BLaER1 (cell line): Measurements from ENCODE around the gene NAV2.

ENCODE experiments used
- H3K27ac ChIP-seq: shearing (Covaris generic); formaldehyde crosslinking; 2 replicates; pipeline ENCODE4 v1.8.1; 2022
- H3K27me3 ChIP-seq: shearing (Covaris generic); formaldehyde crosslinking; 2 replicates; pipeline ENCODE4 v1.8.1; 2022
- H3K36me3 ChIP-seq: shearing (Covaris generic); formaldehyde crosslinking; 2 replicates; pipeline ENCODE4 v1.8.1; 2022
- H3K4me1 ChIP-seq: shearing (Covaris generic); formaldehyde crosslinking; 2 replicates; pipeline ENCODE4 v1.8.1; 2022
- H3K4me2 ChIP-seq: shearing (Covaris generic); formaldehyde crosslinking; 2 replicates; pipeline ENCODE4 v1.8.1; 2022
- H3K4me3 ChIP-seq: shearing (Covaris generic); formaldehyde crosslinking; 2 replicates; pipeline ENCODE4 v1.8.1; 2022
- H3K9ac ChIP-seq: shearing (Covaris generic); formaldehyde crosslinking; 2 replicates; pipeline ENCODE4 v1.8.1; 2022
- H3K9me3 ChIP-seq: shearing (Covaris generic); formaldehyde crosslinking; 2 replicates; pipeline ENCODE4 v1.8.1; 2022
- H4K20me1 ChIP-seq: shearing (Covaris generic); formaldehyde crosslinking; 2 replicates; pipeline ENCODE4 v1.8.1; 2022
- Cebpa-rat ChIP-seq: shearing (Covaris generic); IDR thresholded peaks from 2 replicates; pipeline ENCODE4 v1.8.1; 2022

NAV2 gene

GRCh38 chr11:20156876-20157613, 444.4 kb downstream of the NAV2 start:
- peak overlapping the region; percentile 59 for H3K4me2 ChIP-seq
- H3K27me3 ChIP-seq = peaks cover 69% of the 10 kb centered on the region
- peaks cover 37% of the 10 kb centered on the region for H3K9me3 ChIP-seq
- peak overlapping the region; percentile 43; the same call in 1 of the 2 replicates for H3K4me3 ChIP-seq
- H3K27ac ChIP-seq = no peak overlapping the region
- no peak overlapping the region for H3K9ac ChIP-seq
- H3K4me1 ChIP-seq = peaks cover 7% of the 10 kb centered on the region; the same call in 1 of the 2 replicates
- H3K36me3 ChIP-seq = no peaks in the 10 kb centered on the region
- H4K20me1 ChIP-seq = peaks cover 13% of the 10 kb centered on the region; the same call in 1 of the 2 replicates
- no peak for TF ChIP-seq Cebpa-rat

- H3K4me2 ChIP-seq = peak overlapping the region; percentile 59; the same call in 1 of the 2 replicates
- peaks cover 76% of the 10 kb centered on the region for H3K27me3 ChIP-seq
- H3K36me3 ChIP-seq = no peaks in the 10 kb centered on the region
- H3K9me3 ChIP-seq = peaks cover 37% of the 10 kb centered on the region
- H3K9ac ChIP-seq = no peak overlapping the region
- TF ChIP-seq Cebpa-rat = no peak
- no peak overlapping the region for H3K27ac ChIP-seq
- H3K4me1 ChIP-seq = peaks cover 7% of the 10 kb centered on the region; the same call in 1 of the 2 replicates
- H4K20me1 ChIP-seq = peaks cover 14% of the 10 kb centered on the region; the same call in 1 of the 2 replicates
- no peak overlapping the region for H3K4me3 ChIP-seq
Measured at GRCh38 chr11:20157728-20158127, 445.1 kb downstream of the NAV2 start.

GRCh38 chr11:20158597-20159257, 446.1 kb downstream of the NAV2 start:
- Histone ChIP-seq H3K9ac (no peak overlapping the region), H3K27me3 (peaks cover 86% of the 10 kb centered on the region), H3K9me3 (peaks cover 37% of the 10 kb centered on the region), H3K4me2 (no peak overlapping the region), H3K36me3 (no peaks in the 10 kb centered on the region), H4K20me1 (peaks cover 23% of the 10 kb centered on the region), H3K27ac (no peak overlapping the region), H3K4me1 (peaks cover 15% of the 10 kb centered on the region; the same call in 1 of the 2 replicates), H3K4me3 (no peak overlapping the region)
- no peak for TF ChIP-seq Cebpa-rat

- H3K27me3 ChIP-seq = peaks cover 96% of the 10 kb centered on the region
- H4K20me1 ChIP-seq = peaks cover 27% of the 10 kb centered on the region
- no peak overlapping the region for H3K27ac ChIP-seq
- H3K36me3 ChIP-seq = no peaks in the 10 kb centered on the region
- no peak overlapping the region for H3K4me2 ChIP-seq
- H3K9ac ChIP-seq = no peak overlapping the region
- peaks cover 15% of the 10 kb centered on the region; the same call in 1 of the 2 replicates for H3K4me1 ChIP-seq
- peaks cover 42% of the 10 kb centered on the region for H3K9me3 ChIP-seq
- no peak overlapping the region for H3K4me3 ChIP-seq
- TF ChIP-seq Cebpa-rat = no peak
Measured at GRCh38 chr11:20159466-20160381, 447.1 kb downstream of the NAV2 start.

GRCh38 chr11:20160425-20161229, 448.0 kb downstream of the NAV2 start, which contains the start of gene DBX1:
Gene DBX1 (minus strand): TSS chr11:20160475. CDS start chr11:20160324, 151 bp downstream.
- H3K9ac ChIP-seq = no peak within 1 kb of the TSS
- no peak for TF ChIP-seq Cebpa-rat
- H3K4me1 ChIP-seq = peaks cover 15% of the 10 kb centered on the region; the same call in 1 of the 2 replicates
- no peak within 1 kb of the TSS for H3K4me2 ChIP-seq
- H3K9me3 ChIP-seq = peaks cover 42% of the 10 kb centered on the region
- peaks cover 100% of the 10 kb centered on the region for H3K27me3 ChIP-seq
- no peaks in the 10 kb centered on the region for H3K36me3 ChIP-seq
- peaks cover 27% of the 10 kb centered on the region for H4K20me1 ChIP-seq
- no peak within 1 kb of the TSS for H3K27ac ChIP-seq
- H3K4me3 ChIP-seq = no peak within 1 kb of the TSS

- Histone ChIP-seq H3K36me3 (no peaks in the 10 kb centered on the region), H3K4me1 (peaks cover 15% of the 10 kb centered on the region; the same call in 1 of the 2 replicates), H3K9me3 (peaks cover 34% of the 10 kb centered on the region), H3K27ac (no peak overlapping the region), H3K27me3 (peaks cover 100% of the 10 kb centered on the region), H3K9ac (no peak overlapping the region), H3K4me3 (no peak overlapping the region), H4K20me1 (peaks cover 27% of the 10 kb centered on the region), H3K4me2 (no peak overlapping the region)
- no peak for TF ChIP-seq Cebpa-rat
Measured at GRCh38 chr11:20161230-20161918, 448.7 kb downstream of the NAV2 start.

GRCh38 chr11:20161923-20162744, 449.5 kb downstream of the NAV2 start:
- peaks cover 95% of the 10 kb centered on the region for H3K27me3 ChIP-seq

More at GRCh38 chr11:20161923-20162744, 449.5 kb downstream of the NAV2 start:
- H3K9ac ChIP-seq = no peak overlapping the region
- H3K4me1 ChIP-seq = peaks cover 12% of the 10 kb centered on the region; the same call in 1 of the 2 replicates
- no peak overlapping the region for H3K4me3 ChIP-seq
- peaks cover 27% of the 10 kb centered on the region for H4K20me1 ChIP-seq
- H3K36me3 ChIP-seq = no peaks in the 10 kb centered on the region
- no peak overlapping the region for H3K27ac ChIP-seq
- H3K9me3 ChIP-seq = peaks cover 31% of the 10 kb centered on the region
- no peak overlapping the region for H3K4me2 ChIP-seq
- TF ChIP-seq Cebpa-rat = no peak
